Ovary (tissue), 3 donors: Measurements from ENCODE around the gene NAGLU.

Source experiments
- CTCF ChIP-seq, 3 donors: fragments of 450-650 bp in 2 of 3; fragments of 200-600 bp in 1 of 3; IDR thresholded peaks; one replicate each; pipeline versions ENCODE4 v1.5.1 to v1.8.0; 2016 to 2022; ENCODE audit warnings: antibody characterized with exemption in 3 of 3, mild to moderate bottlenecking in 1 of 3
- EP300 ChIP-seq: sonication (generic); formaldehyde crosslinking; IDR thresholded peaks from one replicate; pipeline ENCODE4 v1.6.1; 2017; ENCODE audit warnings: antibody characterized with exemption
- POLR2A ChIP-seq: fragments of 450-650 bp; IDR thresholded peaks from one replicate; pipeline ENCODE4 v1.6.1; 2017; ENCODE audit warnings: antibody characterized with exemption, mild to moderate bottlenecking, moderate library complexity
- donor health status: DM: no; HTN: no; CAD: no.

- TF ChIP-seq EP300: no peak
- no peak for TF ChIP-seq CTCF (IDR thresholded peaks at IDR 0.05)
- no peak for TF ChIP-seq POLR2A
These were observed 27.1 kb downstream of the NAGLU start for GRCh38 chr17:42563143-42563509.
